ENCODE results near the gene HOXA4. TPM values are rescaled to one million over a fixed set of nuclear protein-coding genes. Genes with fewer than 3 reads are reported as not detected.

The HOXA4 gene
- total RNA-seq, 1 experiment from 2014 or later: not detected

DNA sequence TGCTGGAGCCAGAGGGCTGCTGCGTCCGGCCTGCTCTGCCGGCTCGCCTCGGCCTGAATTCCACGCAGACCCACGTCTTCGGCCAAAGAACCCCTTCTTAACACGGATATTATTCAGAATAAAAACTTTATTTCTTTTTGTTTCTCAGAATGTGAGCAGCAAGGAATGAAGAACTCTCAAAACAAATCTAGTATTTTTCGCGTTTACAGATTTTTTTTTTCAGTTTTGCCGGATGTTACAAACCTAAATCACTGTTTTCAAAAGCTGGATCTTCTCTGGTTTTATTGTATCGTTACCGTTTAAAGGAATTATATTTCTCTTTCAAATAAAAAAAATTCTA is 23.7 kb downstream of the HOXA4 start:
- Mint-ChIP-seq H3K9me3 (no peaks in the 10 kb centered on the region), H3K36me3 (no peaks in the 10 kb centered on the region; the same call in 1 of the 2 replicates), H3K27ac (no peak overlapping the region), H3K4me1 (peaks cover 27% of the 10 kb centered on the region), H3K27me3 (ENCODE audit: low read depth) (peaks cover 100% of the 10 kb centered on the region), H3K4me3 (no peak overlapping the region)
- ChIA-PET CTCF (interaction anchor here (1.6 to 2.0 kb wide), 3 partner anchors 37 to 73 kb away, joined by 6 to 7 read pairs (median 7); partner anchors contain the start of gene HOXA5), POLR2A (no interaction called here)
- no peak for DNase-seq (ENCODE audit: low spot score)
- no peak for ATAC-seq
- TF ChIP-seq CBFB (CRISPR knock-in tag; IDR thresholded peaks at IDR 0.05; ENCODE audit: low read depth): no peak
- no peak for TF ChIP-seq KAT7 (CRISPR knock-in tag; IDR thresholded peaks at IDR 0.05; ENCODE audit: borderline replicate concordance)
- TF ChIP-seq GTF2I (CRISPR knock-in tag; conservative IDR thresholded peaks at IDR 0.05): no peak
- no peak for TF ChIP-seq ZNF317 (CRISPR knock-in tag; IDR thresholded peaks at IDR 0.05; ENCODE audit: borderline replicate concordance, low read depth)
- TF ChIP-seq, protein P1, sequence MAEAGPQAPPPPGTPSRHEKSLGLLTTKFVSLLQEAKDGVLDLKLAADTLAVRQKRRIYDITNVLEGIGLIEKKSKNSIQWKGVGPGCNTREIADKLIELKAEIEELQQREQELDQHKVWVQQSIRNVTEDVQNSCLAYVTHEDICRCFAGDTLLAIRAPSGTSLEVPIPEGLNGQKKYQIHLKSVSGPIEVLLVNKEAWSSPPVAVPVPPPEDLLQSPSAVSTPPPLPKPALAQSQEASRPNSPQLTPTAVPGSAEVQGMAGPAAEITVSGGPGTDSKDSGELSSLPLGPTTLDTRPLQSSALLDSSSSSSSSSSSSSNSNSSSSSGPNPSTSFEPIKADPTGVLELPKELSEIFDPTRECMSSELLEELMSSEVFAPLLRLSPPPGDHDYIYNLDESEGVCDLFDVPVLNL (CRISPR knock-in tag; IDR thresholded peaks at IDR 0.05; ENCODE audit: borderline replicate concordance, low read depth): no peak
- no peak for TF ChIP-seq EMX1 (CRISPR knock-in tag; IDR thresholded peaks at IDR 0.05)
- no peak for TF ChIP-seq CDX4 (CRISPR knock-in tag; IDR thresholded peaks at IDR 0.05; ENCODE audit: borderline replicate concordance)

GRCh38 chr7:27106181-27106900 is 24.2 kb downstream of the HOXA4 start:
- TF ChIP-seq AFF4 (CRISPR knock-in tag; IDR thresholded peaks at IDR 0.05; ENCODE audit: borderline replicate concordance) (no peak), ZBTB21 (CRISPR knock-in tag; IDR thresholded peaks at IDR 0.05; ENCODE audit: borderline replicate concordance) (no peak), PREB (CRISPR knock-in tag; IDR thresholded peaks at IDR 0.05; ENCODE audit: borderline replicate concordance) (no peak), ZNF423 (CRISPR knock-in tag; IDR thresholded peaks at IDR 0.05) (peak; percentile 88), ATF1 (CRISPR knock-in tag; IDR thresholded peaks at IDR 0.05) (no peak)
- TF ChIP-seq, protein P2, sequence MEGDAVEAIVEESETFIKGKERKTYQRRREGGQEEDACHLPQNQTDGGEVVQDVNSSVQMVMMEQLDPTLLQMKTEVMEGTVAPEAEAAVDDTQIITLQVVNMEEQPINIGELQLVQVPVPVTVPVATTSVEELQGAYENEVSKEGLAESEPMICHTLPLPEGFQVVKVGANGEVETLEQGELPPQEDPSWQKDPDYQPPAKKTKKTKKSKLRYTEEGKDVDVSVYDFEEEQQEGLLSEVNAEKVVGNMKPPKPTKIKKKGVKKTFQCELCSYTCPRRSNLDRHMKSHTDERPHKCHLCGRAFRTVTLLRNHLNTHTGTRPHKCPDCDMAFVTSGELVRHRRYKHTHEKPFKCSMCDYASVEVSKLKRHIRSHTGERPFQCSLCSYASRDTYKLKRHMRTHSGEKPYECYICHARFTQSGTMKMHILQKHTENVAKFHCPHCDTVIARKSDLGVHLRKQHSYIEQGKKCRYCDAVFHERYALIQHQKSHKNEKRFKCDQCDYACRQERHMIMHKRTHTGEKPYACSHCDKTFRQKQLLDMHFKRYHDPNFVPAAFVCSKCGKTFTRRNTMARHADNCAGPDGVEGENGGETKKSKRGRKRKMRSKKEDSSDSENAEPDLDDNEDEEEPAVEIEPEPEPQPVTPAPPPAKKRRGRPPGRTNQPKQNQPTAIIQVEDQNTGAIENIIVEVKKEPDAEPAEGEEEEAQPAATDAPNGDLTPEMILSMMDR (IDR thresholded peaks at IDR 0.05): no peak
- ChIA-PET CTCF (interaction anchor here (1.5 to 2.0 kb wide), 4 partner anchors 37 to 73 kb away, joined by 3 to 7 read pairs (median 6); partner anchors contain the start of gene HOXA5), POLR2A (no interaction called here)
- peaks cover 33% of the 10 kb centered on the region for H3K4me1 Mint-ChIP-seq
- H3K36me3 Mint-ChIP-seq: no peaks in the 10 kb centered on the region; the same call in 1 of the 2 replicates
- peak; percentile 73 for DNase-seq (ENCODE audit: low spot score)
- peak; percentile 29 for ATAC-seq
- H3K4me3 Mint-ChIP-seq: 0 out of 2 replicates have a peak overlapping the region, but pooled peaks have one; percentile 12
- peaks cover 100% of the 10 kb centered on the region for H3K27me3 Mint-ChIP-seq (ENCODE audit: low read depth)
- H3K27ac Mint-ChIP-seq: no peak overlapping the region
- H3K9me3 Mint-ChIP-seq: no peaks in the 10 kb centered on the region

Data from WTC11 (cell line).